ENCODE data around the gene AFAP1.

DNA sequence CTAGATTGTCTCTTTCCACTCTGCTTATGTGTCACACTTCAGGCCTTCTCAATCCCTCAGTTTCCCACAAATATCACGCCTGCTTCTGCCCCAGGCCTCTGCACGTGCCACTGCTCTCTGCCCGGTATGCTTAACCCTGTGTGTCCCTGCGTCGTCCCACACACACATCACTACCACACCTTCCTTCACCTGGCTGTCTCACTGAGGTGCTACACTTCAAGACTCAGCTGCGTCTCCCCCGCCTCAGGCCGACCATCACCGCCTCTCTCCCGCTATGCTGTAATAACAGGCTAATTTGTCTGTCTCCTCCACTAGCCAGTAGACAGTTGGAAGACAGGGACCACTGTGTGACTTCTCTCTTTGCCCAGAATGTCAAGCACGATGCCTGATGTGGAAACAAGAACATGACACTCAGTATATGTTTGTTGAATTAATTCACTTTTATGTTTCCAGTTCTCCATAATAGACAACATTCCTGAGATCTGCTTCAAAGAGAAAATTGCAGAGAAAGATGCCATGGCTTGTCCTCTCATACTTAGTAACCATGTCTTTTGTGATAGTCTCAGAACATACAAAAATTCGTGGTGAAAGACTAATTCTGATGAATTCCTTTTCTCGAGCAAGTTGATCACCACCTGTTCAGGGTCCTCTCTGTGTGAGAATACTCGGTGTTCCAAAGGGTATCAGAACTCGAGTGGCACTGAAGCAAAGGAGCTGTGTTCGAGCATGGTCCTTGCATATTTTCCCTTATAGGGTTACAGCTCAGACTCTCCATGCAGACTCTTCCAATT is 54.2 kb downstream of the AFAP1 start:
- no peak for TF ChIP-seq EZH2 (IDR thresholded peaks at IDR 0.05; ENCODE audit: low read length)
- TF ChIP-seq, protein P1, sequence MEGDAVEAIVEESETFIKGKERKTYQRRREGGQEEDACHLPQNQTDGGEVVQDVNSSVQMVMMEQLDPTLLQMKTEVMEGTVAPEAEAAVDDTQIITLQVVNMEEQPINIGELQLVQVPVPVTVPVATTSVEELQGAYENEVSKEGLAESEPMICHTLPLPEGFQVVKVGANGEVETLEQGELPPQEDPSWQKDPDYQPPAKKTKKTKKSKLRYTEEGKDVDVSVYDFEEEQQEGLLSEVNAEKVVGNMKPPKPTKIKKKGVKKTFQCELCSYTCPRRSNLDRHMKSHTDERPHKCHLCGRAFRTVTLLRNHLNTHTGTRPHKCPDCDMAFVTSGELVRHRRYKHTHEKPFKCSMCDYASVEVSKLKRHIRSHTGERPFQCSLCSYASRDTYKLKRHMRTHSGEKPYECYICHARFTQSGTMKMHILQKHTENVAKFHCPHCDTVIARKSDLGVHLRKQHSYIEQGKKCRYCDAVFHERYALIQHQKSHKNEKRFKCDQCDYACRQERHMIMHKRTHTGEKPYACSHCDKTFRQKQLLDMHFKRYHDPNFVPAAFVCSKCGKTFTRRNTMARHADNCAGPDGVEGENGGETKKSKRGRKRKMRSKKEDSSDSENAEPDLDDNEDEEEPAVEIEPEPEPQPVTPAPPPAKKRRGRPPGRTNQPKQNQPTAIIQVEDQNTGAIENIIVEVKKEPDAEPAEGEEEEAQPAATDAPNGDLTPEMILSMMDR (optimal IDR thresholded peaks at IDR 0.05 in 1 of 3, IDR thresholded peaks at IDR 0.05 in 1 of 3, conservative IDR thresholded peaks at IDR 0.05 in 1 of 3; ENCODE audit: extremely low read depth in 1 of 3, insufficient read depth in 2 of 3, low read length in 3 of 3): no peak
